ENCODE data around the gene CRYBB3. TPM values are rescaled to one million over a fixed set of nuclear protein-coding genes. Genes with fewer than 3 reads are reported as not detected.

Gene CRYBB3
- total and polyA plus RNA-seq, 9 of the 15 experiments (the other 6 are each of a cell fraction or from before 2014, with no cell fraction given): not detected

- no peak for TF ChIP-seq SAFB (IDR thresholded peaks at IDR 0.05; ENCODE audit: borderline replicate concordance, low read depth, low read length)
- no peak for TF ChIP-seq MCM7 (IDR thresholded peaks at IDR 0.05)
- no peak for TF ChIP-seq GABPB2 (CRISPR knock-in tag; conservative IDR thresholded peaks at IDR 0.05)
- no peak for TF ChIP-seq HIVEP1 (CRISPR knock-in tag; IDR thresholded peaks at IDR 0.05)
- TF ChIP-seq CSDE1 (IDR thresholded peaks at IDR 0.05): no peak
- TF ChIP-seq U2AF1 (optimal IDR thresholded peaks at IDR 0.05; ENCODE audit: low read depth, low read length): no peak
- no peak for TF ChIP-seq EZH2 (IDR thresholded peaks at IDR 0.05; ENCODE audit: borderline replicate concordance, low read depth, low read length)
- TF ChIP-seq ZKSCAN8 (CRISPR knock-in tag; IDR thresholded peaks at IDR 0.05): no peak
- TF ChIP-seq CREB3 (tag; conservative IDR thresholded peaks at IDR 0.05; ENCODE audit: low read depth): no peak
- TF ChIP-seq, protein P1, sequence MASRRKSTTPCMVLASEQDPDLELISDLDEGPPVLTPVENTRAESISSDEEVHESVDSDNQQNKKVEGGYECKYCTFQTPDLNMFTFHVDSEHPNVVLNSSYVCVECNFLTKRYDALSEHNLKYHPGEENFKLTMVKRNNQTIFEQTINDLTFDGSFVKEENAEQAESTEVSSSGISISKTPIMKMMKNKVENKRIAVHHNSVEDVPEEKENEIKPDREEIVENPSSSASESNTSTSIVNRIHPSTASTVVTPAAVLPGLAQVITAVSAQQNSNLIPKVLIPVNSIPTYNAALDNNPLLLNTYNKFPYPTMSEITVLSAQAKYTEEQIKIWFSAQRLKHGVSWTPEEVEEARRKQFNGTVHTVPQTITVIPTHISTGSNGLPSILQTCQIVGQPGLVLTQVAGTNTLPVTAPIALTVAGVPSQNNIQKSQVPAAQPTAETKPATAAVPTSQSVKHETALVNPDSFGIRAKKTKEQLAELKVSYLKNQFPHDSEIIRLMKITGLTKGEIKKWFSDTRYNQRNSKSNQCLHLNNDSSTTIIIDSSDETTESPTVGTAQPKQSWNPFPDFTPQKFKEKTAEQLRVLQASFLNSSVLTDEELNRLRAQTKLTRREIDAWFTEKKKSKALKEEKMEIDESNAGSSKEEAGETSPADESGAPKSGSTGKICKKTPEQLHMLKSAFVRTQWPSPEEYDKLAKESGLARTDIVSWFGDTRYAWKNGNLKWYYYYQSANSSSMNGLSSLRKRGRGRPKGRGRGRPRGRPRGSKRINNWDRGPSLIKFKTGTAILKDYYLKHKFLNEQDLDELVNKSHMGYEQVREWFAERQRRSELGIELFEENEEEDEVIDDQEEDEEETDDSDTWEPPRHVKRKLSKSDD (conservative IDR thresholded peaks at IDR 0.05; ENCODE audit: low read length): no peak
- no peak for TF ChIP-seq TARDBP (IDR thresholded peaks at IDR 0.05)
- no peak for TF ChIP-seq POLR2AphosphoS2 (IDR thresholded peaks at IDR 0.05; ENCODE audit: low read length)
- TF ChIP-seq, protein P2, sequence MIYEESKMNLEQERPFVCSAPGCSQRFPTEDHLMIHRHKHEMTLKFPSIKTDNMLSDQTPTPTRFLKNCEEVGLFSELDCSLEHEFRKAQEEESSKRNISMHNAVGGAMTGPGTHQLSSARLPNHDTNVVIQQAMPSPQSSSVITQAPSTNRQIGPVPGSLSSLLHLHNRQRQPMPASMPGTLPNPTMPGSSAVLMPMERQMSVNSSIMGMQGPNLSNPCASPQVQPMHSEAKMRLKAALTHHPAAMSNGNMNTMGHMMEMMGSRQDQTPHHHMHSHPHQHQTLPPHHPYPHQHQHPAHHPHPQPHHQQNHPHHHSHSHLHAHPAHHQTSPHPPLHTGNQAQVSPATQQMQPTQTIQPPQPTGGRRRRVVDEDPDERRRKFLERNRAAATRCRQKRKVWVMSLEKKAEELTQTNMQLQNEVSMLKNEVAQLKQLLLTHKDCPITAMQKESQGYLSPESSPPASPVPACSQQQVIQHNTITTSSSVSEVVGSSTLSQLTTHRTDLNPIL (CRISPR knock-in tag; IDR thresholded peaks at IDR 0.05): no peak
- peak; percentile 18; the same call in 1 of the 2 replicates for TF ChIP-seq KLF16 (IDR thresholded peaks at IDR 0.05)
- no peak for TF ChIP-seq TOE1 (IDR thresholded peaks at IDR 0.05; ENCODE audit: borderline replicate concordance)
- TF ChIP-seq TOE1 (CRISPR knock-in tag; IDR thresholded peaks at IDR 0.05; ENCODE audit: borderline replicate concordance, low read depth): no peak
- TF ChIP-seq, protein P3, sequence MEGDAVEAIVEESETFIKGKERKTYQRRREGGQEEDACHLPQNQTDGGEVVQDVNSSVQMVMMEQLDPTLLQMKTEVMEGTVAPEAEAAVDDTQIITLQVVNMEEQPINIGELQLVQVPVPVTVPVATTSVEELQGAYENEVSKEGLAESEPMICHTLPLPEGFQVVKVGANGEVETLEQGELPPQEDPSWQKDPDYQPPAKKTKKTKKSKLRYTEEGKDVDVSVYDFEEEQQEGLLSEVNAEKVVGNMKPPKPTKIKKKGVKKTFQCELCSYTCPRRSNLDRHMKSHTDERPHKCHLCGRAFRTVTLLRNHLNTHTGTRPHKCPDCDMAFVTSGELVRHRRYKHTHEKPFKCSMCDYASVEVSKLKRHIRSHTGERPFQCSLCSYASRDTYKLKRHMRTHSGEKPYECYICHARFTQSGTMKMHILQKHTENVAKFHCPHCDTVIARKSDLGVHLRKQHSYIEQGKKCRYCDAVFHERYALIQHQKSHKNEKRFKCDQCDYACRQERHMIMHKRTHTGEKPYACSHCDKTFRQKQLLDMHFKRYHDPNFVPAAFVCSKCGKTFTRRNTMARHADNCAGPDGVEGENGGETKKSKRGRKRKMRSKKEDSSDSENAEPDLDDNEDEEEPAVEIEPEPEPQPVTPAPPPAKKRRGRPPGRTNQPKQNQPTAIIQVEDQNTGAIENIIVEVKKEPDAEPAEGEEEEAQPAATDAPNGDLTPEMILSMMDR (IDR thresholded peaks at IDR 0.05 in 2 of 3, conservative IDR thresholded peaks at IDR 0.05 in 1 of 3; ENCODE audit: insufficient read depth in 2 of 3, low read depth in 1 of 3, low read length in 3 of 3): peak; percentile 70 to 75 (median 73)
- TF ChIP-seq FOXM1 (IDR thresholded peaks at IDR 0.05; ENCODE audit: low read depth): no peak
- TF ChIP-seq FOXM1 (CRISPR knock-in tag; IDR thresholded peaks at IDR 0.05; ENCODE audit: low read depth): no peak
- no peak for TF ChIP-seq FUS (optimal IDR thresholded peaks at IDR 0.05; ENCODE audit: low read depth, low read length)
- peak; percentile 26 to 70 for TF ChIP-seq RAD21 (CRISPR knock-in tag; conservative IDR thresholded peaks at IDR 0.05 in 1 of 2, IDR thresholded peaks at IDR 0.05 in 1 of 2)
Observed at GRCh38 chr22:25202290-25202921, 2.7 kb downstream of the CRYBB3 start (continued).

Measured in K562 (cell line).